Measurements from ENCODE around the gene PITPNM1.
"Not testable (repeated sequence)": the region's sequence is repeated elsewhere in the genome, so short reads cannot be mapped to it uniquely, and the experiment has no call there.

Gene PITPNM1

DNA sequence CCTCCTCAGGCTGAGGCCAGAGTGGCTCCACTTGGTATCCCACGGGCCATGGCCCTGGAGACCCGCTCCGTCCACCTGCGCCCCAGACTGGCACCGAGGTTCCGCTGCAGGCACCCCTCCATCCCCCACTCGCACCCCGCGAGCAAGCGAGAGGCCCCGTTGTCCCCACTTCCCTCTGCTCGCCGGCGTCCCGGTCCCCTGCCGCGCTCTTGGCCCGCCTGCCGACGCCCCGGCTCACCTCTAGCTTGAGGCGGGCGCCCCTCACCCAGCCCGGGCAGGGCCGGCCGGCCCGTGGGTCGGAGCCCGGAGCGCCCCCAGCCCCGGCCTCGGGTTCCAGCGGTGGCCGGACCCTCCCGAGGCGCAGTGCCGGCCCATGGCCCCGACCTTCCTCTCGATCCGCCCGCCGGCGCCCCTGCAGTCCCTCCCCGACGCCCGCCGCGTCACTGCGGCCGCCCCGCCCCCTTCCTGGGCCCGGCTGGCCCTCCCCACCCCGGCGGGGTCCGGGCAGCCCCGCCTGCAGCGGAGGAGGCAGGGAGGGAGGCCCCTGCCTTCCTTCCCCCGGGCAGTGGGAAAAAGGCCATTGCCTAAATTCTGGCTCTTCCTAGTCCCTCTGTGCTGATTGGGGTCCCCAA is at the start of gene PITPNM1:
PITPNM1 (minus strand) TSS at position 414 of the 632 bp plus-strand sequence. CDS start 1,183 bp downstream, outside the sequence.
- peak; percentile 66 for DNase-seq (ENCODE audit: low spot score)

DNA sequence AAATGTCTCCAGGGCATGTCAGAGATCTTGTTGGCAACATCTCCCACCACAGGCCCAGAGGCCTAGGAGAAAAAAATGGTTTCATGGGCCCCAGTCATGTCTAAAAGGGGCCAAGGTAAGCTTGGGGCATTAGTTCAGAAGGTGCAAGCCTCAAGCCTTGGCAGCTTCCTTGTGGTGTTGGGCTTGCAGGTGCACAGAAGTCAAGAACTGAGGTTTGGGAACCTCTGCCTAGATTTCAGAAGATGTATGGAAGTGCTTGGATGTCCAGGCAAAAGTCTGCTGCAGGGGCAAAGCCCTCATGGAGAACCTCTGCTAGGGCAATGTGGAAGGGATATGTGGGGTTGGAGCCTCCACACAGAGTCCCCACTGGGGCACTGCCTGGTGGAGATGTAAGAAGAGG is 46.5 kb upstream of the PITPNM1 start:
- DNase-seq (ENCODE audit: low spot score), result not testable (repeated sequence)

DNA sequence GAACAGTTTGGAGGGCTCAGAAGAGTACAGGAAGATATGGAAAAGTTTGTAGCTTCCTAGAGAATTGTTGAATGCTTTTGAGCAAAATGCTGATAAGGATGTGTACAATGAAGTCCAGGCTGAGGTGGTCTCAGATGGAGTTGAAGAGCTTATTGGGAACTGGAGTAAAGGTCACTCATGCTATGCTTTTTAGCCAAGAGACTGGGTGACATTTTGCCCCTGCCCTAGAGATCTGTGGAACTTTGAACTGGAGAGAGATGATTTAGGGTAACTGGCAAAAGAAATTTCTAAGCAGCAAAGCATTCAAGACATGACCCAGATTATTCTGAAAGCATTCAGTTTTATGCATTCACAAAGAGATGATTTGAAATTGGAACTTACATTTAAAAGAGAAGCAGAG is 46.0 kb upstream of the PITPNM1 start:
- DNase-seq (ENCODE audit: low spot score), result no peak

DNA sequence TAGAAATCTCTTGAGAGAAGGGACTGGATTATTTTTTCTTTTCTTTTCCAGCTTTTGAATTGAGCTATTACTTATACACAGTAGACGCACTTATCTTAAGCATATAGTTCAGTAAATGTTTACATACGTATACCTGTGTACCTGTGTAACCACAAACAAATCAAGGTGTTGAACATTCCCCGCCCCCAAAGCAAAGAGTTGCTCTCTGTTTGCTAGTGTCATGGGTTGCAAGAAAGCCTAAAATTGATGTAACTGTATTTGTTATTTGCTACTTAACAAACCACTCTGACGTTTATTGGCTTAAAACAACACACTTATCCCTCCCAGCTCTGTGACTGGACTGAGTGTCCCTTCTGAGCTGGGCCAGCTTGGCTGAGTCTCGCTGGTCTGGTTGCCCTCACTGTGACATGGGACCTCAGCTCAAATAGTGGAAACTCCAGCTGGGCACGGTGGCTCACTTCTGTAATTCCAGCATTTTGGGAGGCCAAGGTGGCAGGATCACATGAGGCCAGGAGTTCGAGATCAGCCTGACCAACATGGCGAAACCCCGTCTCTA is 43.5 kb upstream of the PITPNM1 start:
- no peak for DNase-seq (ENCODE audit: low spot score)

DNA sequence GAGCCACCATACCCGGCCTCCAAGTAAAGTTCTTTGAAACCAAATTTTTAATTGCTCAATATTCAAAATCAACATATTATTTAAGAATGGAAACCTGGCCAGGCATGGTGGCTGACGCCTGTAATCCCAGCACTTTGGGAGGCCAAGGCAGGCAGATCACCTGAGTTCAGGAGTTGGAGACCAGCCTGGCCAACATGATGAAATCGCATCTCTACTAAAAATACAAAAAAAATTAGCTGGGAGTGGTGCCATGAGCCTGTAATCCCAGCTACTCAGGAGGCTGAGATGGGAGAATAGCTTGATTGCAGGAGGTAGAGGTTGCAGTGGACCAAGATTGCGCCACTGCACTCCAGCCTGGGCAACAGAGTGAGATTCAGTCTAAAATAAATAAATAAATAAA is 42.9 kb upstream of the PITPNM1 start:
- DNase-seq (ENCODE audit: low spot score), result not testable (repeated sequence)

DNA sequence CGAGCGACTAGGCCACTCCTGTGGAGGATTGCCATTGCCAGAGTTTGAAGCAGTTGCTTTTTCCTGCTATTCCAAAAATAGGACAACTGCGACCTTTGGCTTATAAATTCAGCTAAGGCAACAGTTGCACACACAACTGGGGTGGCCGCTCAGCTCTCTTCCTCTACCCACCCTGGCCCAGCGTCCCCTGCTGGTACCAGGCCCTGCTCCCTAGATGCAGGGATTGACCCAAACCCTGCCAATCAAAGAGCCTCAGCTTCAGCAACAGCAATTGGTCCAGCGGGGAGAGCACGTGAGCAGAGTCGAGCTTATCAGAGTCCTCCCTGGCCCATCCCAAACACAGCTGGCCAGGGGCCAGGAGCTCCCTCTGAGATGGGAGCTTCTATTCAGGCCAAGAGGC is 40.1 kb upstream of the PITPNM1 start:
- no peak for DNase-seq (ENCODE audit: low spot score)

DNA sequence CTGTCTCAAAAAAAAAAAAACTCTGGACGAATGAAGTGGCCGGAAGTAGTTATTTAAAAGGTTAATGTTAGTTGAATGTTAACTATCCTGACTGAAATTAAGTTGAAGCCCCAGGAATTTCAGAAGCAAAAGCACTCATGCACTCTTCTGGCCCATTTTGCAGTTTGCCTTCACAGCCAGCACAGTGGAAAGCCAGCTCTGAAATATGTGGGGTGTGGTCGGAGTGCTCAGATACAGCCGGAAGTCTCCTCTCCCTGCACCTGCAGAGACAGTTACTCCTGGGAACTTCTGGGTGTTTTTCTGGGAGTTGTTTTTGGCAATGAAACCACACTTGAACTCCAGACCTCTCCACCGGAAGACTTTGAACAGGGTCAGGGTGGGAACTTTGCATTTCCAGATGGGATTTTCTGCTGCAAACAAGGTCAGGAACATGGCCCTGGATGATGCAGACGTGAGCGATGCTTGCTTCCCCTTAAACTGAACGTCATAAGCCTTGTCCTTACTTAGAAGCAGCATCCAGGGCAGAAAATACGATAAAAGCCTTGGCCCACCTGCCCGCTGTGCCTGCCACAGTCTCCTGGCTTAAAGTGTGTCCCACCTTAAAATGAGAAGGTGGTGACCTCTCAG is 39.6 kb upstream of the PITPNM1 start:
- DNase-seq (ENCODE audit: low spot score), result no peak

DNA sequence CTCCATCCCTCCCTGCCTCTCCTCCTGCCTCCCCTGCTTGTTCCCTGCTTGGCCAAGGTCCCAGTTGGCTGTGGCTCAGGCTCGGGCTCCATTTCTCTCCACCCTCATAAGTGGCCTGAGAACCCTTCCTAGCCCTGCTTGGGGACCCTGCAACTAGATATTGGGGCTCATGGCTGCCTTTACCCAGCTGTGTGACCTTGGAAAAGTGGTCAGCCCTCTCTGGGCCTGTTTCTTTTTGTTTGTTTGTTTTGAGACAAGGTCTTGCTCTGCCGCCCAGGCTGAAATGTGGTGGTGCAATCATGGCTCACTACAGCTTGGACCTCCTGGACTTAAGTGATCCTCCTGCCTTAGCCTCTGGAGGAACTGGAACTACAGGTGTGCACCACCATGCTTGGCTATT is 38.4 kb upstream of the PITPNM1 start:
- DNase-seq (ENCODE audit: low spot score), result no peak

DNA sequence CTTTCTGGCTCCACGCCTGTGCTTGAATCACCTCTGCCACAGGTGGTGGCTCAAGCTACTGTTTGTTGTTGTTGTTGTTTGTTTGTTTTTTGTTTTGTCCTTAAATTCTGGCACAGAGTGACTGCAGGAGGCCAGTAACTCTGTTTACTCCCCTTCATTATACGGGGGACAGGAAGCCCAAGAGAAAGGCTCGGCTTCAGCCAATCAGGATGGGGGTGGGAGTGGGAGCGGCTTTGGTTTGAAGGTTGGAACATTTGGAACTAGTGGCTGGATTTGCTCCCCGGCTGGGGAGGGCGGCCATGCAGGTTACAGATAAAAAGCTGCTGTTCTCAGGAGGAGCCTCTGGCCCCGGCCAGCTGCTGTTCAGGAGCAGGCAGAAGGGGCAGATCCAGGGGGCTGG is 37.8 kb upstream of the PITPNM1 start:
- no peak for DNase-seq (ENCODE audit: low spot score)

DNA sequence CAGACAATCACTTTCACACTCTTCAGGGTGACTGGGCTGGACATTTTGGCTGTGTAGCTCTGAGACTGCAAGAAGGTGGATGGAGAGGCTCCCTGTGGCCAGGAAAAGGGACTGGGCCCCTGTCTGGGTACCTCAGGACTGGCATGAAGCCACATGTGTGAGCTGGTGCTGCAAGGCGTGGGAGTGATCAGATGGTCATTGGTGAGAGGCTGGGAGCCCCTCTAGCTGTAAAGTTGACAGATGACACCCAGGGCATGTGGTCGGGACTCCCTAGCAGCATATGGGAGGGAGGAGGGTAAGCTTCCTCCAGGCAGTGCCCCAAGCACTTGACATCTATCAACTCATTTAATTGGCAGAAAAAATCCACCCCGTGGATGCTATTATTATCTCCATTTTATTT is 37.0 kb upstream of the PITPNM1 start:
- DNase-seq (ENCODE audit: low spot score), result no peak

DNA sequence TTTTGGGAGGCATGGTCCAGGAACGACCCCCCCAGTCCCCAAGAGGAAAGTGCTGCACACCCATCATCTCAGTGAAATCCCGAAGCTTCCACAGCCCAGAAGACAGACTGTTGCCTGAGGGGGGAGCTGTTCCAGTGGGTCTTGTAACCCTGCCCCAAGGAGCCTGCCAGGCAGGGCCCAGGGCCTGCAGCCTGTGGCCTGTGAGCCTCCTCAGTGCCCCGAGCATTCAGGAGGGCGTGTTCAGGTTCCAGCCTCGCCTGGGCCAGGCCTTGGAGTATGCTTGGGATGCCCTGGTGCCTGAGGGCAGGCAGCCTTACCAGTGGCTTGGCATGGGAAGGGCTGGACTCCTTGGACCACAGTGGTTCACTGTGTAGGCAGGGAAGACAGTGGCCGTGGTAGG is 36.0 kb upstream of the PITPNM1 start:
- no peak for DNase-seq (ENCODE audit: low spot score)

DNA sequence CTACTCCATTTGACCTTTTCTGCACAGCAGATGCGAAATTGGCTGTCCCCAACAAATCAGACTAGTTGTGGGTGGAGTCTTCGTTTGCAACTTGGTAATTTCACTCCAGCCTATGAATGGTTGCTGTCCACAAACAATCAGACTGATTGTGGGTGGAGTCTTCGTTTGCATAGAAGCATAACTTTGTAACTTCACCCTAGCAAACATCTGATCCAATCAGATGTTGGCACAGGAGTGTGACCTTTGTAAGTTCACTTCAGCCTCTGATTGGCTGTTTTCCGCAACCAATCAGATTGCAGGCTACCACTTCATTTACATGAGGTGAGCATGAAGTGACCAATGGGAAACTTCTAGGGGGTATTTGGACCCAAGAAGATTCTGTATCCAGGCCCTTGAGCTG is 34.4 kb upstream of the PITPNM1 start:
- DNase-seq (ENCODE audit: low spot score), result no peak

DNA sequence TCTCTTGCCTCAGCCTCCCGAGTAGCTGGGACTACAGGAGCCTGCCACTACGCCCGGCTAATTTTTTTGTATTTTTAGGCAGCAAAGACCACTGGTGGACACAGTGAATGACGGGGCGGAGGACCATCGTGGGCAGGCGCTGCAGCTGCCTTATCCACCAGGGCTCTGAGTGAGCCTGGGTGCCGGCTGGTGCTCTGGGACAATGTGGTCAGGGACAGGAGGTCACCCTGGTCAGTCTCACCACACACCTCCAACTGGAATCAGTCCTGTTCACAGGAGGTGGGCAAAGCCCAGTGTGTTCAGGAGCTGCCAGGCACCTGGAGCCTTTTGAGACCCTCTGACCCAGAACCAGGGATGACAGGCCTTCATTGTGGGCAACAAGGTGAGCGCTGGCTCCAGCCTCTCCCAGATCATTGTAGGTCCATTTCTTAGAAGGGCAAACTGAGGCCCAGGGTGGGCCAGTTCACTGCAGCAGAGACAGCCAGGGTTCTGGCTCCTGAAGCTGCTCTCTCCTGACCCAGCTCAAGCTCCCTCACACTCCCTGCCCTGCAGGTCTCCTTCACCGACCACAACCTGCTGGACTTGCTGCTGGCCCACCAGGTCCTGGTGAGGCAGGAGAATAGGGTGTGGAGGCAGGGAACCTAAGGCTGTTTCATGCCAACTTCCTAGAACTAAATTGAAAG is 33.8 kb upstream of the PITPNM1 start:
- no peak for DNase-seq (ENCODE audit: low spot score)

DNA sequence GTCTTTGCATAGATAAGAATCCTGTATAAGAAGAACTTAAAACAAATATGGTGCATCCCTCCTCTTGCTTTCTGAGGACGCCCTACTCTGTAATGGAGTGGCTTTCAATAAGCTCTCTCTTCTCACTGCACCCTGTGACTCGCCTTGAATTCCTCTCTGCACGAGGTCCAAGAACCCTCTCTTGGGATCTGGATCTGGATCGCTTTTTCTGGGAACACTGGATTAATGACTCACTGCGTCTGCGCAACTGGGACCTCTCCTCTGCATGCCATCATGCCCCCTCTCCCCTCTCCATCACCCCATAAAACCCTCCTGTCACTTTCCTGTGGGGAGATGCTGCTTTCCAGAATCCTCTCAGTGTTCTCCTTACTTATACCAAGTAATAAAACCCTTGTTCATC is 33.1 kb upstream of the PITPNM1 start:
- DNase-seq (ENCODE audit: low spot score), result no peak

DNA sequence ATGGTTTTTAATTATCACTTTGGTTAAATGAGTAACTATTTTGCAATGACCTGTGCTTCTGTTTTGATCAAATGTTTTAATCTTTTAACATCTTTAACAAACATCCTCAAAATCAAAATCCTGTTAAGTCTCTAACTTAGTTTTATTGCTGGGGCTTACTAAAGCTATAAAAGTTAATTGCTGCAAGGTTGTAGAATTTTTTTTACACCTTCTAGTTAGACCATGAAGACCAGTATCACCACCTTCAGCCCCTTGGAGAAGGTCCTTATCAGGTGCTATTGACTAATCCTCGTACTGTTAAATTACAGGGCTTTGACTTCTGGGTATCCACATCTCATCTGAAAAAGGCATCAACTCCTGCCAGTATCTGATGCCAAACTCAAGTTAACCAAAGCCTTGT is 30.4 kb upstream of the PITPNM1 start:
- no peak for DNase-seq (ENCODE audit: low spot score)

DNA sequence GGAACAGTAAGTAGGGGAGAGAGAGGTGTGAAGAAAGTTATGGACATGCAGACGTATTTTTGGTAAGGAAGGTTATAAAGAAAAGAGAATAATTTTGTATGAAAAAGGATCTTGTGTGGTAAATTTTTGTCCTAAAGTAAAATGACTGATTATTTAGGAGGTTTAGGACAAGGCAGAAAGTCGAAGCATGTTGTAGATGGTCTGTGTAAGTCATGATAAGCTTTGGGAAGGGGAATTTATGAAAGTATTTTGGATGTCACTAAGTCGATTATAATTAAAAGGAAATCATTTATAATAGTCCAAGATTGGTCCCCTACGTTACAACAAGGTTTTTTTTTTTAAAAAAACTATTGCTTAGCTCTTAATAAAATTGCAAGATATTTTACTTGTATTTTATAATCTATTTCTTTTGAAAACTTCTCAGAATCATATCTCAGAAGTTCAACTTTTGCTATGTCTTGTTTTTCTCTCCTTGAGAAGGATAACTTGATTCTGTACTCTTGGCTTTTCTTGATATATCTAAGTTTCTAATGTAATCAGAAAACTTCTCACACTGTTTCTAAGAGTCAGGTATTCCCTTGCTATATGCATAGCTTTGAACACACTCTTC is 29.0 kb upstream of the PITPNM1 start:
- DNase-seq (ENCODE audit: low spot score), result no peak

DNA sequence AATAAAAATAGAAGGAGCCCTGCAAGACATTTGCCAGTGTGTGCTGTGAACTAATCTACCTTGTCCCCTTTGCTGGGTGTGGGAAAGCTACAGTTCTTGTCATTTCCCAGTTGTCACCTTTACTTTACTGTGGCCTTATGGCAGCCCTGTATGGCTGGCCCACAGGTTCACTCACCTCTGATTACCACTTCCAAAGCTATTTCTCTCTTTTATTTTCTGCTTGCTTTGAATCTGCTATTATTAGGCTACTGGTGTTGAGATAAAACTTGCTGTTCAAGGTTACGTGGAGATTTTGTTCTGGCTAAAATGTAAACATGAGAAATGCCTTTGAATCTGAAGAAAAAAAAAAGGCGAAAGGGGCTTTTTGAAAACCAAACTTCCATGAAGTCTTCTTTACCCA is 27.7 kb upstream of the PITPNM1 start:
- DNase-seq (ENCODE audit: low spot score), result no peak

DNA sequence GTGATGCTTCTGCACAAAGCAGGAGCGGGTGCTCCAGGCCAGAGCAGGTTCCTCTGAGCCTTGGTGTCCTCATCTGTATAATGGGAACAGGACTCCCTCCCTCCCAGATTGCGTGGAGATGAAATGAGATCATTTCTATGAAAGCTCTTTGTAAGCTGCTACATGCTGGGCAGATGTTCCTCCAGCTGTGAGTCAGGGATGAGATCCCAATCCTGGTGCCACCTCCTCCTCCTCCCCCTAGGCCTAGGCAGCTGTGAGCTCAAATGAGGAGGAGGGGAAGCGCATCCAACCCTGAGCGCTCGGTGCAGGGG is 25.1 kb upstream of the PITPNM1 start:
- no peak for DNase-seq (ENCODE audit: low spot score)

DNA sequence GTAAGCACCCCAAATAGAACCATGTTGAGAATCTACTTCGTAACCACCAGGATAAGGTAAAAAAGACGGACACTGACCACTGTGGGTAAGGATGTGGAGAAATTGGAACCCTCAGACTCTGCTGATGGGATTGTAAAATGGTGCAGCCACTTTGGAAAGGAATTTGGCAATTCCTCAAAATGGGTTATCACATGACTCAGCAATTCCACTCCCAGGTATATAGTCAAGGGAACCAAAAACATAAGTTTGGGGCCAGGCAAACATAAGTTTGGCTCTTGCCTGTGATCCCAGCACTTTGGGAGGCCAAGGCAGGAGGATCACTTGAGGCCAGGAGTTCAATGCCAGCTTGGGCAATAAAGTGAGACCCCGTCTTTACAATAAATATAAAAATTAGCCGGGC is 23.2 kb upstream of the PITPNM1 start:
- DNase-seq (ENCODE audit: low spot score), result no peak

DNA sequence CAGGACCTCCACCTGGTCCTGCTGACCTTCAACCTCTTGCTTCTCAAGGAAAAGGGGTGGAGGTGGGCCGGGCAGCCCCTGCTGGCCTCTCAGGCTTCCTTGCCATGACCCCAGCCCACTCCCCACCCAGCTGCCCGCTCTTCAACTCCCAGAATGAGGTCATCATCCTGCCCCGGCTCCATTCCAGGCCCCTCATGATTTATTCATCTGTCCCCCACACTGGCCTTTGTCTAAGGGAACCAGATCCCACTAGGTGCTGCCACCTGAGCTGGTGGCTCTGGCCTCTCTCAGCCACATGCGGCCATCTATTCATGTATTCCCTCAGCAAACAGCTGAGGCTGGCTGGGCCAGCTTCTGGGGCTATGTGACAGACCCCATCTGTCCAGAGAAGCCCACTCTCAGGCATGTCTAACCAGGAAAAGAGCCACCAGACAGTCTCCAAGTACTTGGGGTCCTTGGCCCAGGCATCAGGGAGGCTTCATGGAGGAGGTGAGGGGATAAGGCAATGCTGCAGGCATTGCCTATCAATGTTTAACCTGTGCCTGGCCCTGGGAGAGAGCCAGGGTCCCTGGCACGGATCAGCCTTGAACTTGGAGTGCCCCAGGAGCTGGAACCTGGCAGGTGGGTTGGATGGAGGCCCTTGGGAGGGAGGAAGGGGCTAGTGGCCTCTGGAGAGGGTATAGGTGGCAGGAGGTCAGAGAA is 20.3 kb upstream of the PITPNM1 start:
- no peak for DNase-seq (ENCODE audit: low spot score)

DNA sequence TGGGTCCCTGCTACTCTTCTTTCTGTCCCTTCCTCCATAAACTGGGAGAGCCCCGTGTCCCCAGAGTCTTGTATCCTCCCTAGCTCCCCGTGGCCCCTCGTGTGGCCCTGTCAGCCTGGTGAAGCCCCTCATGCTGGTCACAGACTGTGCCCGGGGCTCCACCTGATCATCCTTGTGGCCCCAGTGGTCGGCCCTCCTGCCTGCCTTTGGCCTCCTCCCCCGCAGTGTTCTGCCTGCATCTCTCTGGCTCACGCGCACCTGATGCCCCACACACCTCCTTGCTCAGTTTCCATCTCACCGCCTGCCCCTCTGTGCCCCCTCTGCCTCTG is 19.3 kb upstream of the PITPNM1 start:
- DNase-seq (ENCODE audit: low spot score), result no peak
